SHP77 treated with DMSO at 0.1 percent for 48 hours (cell line): ENCODE measurements around the gene CCDC92B.

Source experiments
- DNase-seq: peaks from one replicate; lab custom pipeline; 2025; lab: John Stamatoyannopoulos, UW

CCDC92B gene

DNA sequence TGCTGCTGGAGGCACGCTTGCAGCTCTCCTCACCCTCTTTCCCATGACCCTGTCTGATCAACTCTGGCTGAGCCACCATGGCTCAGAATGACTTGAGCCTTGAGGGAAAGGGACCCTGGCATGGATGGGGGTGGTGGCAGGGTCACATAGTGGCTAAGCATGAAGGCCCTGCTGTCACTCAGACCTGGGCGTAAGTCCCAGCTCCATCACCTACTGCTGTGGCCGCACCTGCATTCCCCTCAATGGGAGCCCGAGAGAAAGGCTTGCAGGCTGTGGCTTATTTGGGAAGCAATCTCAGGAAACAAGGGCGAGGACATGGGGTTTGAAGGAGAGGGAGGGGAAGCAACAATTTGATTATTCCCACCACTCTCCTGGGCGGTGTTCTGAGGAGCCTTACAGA, 29.0 kb upstream of the CCDC92B start:
- no peak for DNase-seq

DNA sequence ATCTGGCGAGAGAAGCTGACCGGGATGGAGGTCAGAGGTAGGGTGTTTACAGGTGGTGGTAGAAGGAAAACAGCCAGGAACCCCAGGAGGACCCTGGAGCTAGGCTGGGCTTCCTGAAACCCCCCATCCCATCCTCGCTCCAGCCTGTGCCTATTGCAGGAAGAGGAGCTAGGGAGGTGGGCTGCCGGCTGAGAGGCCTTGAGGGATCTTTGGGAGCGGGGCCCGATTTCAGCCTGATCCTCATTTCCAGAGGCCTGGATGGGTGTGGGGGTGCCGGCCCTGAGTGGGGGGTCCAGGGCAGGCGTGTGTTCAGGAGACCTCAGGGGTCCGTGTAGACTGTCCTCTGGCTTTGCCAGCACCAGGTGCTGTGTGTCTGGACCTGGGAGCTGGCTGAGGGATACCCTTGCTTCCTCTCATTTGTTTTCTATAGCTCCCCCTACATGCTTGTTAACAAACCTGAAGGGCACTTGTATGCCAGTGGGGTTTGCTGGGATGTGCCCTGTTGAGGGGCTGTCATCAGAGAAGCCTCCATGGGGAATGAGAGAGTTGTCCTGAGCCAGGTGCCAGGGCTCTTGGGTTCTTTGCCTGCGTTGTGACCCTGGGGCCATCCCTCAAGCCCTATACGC, 27.9 kb upstream of the CCDC92B start:
- DNase-seq, result no peak

DNA sequence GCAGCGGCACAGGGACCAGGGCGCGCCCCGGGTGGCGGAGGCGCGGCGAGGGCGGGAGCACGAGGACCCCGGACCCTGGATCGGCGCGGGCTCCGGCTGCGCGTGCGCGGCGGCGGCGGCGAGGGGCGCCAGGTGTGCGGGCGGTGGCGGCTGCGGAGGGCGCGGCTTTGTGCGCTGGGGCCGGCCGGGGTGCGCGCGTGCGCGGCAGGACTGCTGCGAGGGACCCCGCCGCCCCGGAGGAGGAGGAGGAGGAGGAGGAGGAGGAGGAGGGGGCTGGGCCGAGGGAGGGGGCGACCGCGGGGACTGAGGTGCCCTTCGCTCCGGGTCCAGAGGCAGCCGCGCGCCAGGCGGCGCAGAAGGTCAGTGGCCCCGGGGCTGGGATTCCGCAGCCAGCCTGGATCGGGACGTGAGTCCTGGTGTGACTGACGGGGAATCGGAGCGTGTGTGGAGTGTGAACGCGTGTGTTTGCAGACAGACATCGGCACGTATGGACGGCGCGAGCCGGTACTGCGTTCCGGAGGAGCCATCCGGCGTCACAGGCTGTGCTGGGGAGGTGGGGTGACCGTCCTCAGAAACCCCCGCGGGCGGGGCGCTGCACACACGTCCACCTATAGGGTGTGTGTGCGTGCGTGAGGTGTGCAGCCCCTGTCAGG, 27.3 kb upstream of the CCDC92B start:
- DNase-seq, result peak; percentile 34

DNA sequence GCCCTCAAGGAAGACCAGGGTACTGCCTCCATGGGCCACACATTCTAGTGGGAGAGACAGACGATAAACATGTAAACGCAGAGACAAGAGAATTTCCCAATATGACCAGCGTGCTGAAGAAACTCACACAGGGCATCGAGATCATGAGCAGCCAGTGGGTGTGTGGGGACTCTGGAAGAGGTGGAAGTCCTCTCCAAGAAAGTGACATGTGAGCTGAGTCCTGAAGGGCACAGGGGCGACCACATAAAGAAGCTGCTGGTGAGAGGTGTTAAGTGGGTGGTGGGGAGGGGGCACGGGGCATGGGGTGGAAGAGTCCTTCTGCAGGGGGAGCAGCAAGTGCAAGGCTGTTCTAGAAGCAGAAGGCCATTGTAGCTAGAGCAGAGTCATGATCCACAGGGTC, 25.8 kb upstream of the CCDC92B start:
- DNase-seq, result no peak

DNA sequence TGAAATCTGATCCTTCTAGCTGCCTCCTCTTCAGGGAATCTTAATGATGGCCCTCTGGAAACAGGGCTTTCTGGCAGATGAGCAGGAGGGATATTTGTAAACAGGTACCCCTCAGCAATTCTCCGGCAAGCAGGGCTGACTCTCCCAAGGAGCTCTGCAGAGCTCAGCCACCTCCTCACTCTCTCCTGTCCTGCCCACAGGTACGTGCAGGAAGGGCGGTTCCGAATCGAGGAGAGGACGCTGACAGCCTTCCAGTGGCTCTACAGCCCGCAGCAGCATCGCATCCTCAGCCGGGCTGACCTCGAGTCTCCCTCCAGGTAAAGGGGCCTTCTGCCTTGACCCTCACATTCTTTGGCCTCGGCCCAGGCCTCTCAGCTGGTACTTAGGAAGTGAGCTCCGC, 20.7 kb upstream of the CCDC92B start:
- no peak for DNase-seq

DNA sequence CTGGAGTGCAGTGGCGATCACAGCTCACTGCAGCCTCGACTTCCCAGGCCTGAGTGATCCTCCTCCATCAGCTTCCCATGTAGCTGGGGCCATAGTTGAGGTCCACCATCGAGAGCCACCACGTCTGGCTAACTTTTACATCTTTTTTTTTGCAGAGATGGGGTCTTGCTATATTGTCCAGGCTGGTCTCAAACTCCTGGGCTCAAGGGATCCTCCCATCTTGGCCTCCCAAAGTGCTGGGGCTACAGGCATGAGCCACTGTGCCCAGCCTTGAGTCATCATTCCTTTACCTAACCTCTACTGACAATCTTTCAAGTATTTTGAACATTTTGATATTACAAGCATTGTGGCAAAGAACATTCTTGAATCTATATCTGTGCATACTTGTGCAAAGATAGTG, 9.4 kb upstream of the CCDC92B start:
- no peak for DNase-seq

DNA sequence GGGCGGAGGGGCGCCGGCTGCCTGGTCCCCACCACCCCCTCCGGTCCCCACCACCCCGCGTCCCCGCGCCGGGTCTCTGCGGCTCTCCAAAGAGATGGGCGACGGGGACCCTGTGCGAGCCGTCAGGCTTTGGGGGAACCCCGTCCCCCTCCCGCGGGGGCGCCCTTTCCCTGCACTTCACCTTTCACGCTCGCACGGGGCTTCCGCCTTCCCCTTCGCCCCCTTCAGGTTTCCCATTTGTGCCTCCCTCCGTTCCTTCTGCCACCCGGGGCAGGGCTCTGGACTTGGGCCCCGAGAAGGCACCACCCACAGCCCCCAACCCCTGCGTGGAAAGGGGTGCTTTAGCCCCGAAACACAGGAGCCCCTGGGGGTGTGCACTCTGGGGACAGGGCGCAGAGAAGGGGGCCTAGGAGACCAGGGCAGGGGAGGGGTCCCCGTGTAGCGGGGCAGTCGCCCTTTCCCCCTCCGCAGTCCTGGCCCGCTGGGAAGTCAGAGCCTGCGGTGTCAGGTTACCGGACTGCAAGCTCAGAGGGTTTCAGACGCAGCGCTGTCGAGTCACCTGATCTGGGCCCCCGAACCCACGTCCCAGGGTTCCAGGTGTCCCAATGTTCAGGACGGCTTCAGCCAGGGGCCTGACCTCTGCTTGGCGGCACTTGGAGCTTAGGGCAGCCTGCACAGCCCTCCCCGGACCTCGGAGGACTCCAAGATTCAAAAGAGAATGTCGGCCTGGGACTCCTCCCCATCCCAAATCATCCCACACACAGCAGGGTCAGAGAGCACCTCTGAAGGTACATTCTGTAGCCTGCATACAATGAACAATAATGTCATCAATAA, 6.7 kb upstream of the CCDC92B start:
- no peak for DNase-seq

DNA sequence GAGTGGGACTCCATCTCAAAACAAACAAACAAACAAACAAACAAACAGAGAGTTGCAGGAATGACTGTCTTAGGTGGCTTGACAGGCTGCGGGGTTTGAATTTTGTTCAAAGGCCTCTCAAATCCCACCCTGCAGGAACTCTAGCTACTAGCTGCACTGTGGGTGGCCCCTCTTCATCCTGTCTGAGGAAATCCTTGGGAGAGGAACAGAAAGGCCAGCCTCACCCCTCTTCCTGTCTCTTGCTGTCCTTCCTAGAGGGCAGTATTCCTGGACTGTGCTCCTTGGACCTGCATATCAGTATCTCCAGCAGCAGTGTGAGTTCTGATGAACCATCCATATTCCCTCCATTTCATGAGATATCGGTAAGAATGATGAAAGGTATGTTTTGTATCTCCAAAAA, 2.0 kb upstream of the CCDC92B start:
- DNase-seq, result no peak

DNA sequence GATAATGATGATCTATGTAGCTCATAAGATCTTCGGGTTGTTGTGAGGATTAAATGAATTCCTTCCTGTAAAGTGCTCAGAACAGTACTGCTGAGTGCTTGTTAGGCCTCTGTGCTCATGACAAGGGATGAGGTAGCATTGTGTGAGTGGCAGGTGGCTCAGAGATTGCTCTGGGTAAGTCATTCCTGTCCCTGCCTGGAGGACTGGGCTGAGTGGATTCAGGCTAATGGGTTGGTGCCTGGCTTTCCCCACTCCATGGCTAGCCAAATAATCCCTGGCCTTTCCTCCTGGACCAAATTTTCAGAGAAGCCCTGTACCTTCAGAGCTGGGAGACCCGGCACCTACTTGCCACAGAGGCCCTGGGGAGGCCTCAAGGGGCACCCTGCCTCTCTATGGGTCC, 1.3 kb upstream of the CCDC92B start:
- no peak for DNase-seq

DNA sequence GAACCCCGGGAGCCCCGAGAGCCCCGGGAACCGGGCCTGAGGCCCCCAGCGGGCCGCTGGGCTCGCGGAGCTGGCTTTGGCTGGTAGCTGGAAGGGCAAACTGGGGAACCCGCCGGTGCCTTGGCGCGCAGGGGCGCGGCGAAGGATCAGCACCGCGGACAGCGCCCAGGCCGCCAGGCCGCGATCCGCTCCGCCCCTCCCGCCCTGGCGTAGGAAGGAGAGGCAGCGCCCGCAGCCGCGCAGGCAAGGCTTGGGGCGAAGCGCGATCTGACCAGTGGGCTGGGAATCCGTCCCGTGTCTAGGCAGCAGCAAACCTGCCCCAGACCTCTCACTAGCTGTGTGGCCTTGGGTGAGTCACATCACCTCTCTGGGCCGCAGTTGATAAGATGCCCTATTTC, 331 bp upstream of the CCDC92B start:
- DNase-seq, result peak; percentile 53

DNA sequence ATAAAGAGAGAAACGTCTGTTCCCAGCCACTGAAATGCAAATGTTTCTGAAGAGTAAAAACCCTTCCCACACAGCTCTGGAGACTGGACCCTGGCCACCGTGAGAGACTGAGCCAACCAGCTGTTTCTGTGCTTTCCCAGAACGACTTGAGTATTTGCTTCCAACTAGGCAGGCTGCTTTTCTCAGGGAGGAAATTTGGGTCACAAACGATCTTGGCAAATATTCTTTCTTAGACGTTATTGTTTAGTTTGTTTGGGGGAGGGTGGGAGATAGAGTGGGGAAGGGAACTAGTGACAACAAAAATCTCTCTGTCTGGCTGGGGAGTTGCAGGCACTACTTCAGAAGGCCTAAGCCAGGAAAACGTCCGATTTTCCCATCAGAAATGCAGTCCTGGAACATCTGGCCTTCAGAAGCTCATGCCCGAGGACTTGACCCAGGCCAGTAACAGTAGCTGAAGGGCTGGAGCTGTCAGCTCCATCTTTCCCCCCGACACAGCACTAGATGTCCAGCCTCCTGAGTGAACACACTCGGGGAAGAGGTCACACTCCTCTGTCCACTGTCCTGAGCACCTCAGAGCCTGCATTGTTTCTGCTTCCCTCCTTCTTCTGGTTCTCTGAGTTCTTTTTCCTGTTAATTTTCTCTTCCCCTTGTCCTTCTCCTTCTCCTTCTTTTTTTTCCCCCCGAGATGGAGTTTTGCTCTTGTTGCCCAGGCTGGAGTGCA, 4.0 kb downstream of the CCDC92B start:
- no peak for DNase-seq

DNA sequence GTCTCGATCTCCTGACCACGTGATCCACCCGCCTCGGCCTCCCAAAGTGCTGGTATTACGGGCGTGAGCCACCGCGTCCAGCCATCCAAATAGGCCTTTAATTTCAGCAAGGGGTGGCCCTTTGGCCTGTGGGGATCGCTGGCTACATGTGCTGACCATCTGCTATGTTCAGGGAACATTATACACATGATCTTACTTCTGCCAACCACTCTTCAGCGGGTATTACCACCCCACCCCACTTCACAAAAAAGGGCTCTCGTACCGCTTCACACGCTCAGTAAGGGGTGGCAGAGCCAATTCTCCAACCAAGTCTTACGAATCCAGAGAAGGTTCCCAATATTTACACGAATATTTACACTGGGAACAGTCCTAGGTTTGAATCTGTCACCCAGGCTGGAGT, 11.8 kb downstream of the CCDC92B start:
- DNase-seq, result no peak

DNA sequence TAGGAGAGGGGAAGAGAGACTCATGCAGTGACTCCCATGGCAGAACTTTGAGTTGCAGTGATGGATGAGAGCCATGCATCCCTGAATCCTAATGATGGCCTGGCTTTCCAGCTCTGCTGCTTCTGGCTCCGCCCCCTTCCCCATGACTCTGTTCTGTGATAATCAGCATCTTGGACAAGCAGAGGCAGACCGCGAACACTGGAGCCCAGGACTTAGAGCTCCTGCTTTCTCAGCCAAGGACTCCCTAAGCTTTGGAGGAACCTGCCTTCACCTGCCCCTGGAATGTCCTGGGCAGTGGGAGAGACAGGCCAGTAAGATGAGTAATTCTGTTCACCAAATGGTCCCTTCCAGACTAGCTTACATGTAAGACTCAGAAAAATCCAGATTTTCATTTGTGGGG, 12.5 kb downstream of the CCDC92B start:
- DNase-seq, result no peak

DNA sequence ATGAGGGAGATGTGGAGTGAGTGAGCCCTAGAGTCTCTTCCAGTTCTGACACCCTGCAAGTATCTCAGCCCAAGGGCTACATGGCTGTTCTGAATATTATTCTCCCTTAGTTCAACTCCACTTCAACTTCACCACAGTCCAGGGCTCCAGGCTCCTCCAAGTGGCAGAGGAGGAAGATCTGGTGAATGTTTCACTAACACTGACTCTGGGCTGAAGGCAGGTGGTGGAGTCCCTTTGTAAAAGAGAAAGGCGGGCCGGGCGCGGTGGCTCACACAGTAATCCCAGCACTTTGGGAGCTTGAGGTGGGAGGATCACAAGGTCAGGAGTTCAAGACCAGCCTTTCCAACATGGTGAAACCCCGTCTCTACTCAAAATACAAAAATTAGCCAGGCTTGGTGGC, 13.6 kb downstream of the CCDC92B start:
- no peak for DNase-seq

DNA sequence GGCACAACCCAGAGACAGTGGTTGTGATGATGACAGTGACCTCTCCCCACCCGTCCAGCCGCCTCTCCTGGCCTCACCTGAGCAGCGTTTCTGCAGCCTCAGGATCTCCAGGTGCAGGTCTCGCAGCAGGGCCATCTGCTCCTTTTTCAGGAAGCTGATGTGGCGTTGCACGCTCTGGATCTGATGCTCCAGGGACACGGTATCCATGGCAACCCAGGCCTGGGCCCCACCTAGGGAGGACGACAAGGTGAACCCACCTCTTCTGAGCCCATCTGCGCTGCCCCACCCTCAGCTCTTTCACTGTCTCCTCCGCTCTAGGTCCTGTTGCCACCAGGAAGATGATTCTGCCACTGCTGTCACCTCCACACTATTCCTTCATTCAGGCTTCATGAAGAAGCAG, 14.5 kb downstream of the CCDC92B start:
- DNase-seq, result no peak

DNA sequence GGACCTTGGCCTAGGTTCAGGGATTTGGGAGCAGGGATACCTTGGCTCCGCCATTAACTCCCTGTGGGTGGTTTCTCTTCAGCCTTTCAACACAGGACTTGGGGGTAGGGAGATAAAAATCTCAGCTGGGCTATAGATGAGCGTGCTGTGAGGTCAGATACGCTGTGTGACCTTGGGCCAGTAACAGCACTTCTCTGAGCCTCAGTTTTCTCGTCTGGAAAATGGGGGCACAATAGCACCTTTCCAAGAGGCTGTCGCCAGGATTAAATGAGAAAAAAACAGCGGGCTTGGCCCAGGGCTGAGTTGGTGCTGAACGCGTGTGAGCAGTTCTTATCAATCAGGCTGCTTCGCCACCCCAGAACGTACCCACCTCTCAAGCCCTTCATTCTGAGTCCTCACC, 17.6 kb downstream of the CCDC92B start:
- DNase-seq, result no peak

DNA sequence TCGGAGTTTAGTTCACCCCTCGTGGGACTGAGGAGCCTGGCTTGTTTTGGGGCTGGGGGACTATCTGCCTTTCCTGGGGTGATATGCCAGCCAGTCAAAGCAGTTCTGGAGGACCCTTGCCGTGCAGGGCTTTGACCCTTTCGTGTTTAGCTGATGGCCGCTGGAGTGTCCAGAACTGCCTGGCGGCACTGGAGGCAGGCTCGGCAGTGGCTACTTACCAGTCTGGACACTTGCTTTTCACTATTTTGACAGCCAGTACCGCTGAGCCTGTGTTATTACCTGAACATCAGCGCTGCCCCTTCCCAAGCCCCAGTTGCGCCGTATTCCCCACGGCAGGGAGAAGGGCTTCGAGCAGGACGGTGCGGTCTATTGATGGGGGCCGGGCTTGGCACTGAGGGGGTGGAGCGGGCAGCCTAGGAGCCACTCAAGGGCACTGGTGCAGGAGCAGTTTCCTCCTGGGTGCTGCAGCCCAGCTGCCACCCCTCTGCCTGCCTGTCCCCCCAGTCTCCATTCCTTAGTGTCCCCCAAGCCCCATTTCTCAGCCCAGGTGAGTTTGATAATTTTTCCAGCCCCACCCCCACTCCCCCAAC, 18.6 kb downstream of the CCDC92B start:
- no peak for DNase-seq

DNA sequence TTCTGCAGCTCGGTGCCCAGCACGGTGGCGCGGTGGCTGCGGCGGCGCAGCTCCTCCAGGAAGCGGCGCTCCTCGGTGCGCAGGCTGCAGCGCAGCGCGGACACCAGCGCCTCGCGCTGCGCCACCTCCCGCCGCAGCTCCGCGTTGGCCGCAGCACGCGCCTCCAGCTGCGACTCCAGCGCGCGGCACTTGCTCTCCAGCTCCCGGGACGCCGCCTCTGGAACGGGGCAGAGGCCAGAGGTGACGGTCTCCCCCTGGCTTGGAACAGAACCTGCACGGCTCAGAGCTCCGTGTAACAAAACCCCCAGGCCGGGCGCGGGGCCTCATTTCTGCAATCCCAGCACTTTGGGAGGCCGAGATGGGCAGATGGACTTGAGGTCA, 24.7 kb downstream of the CCDC92B start:
- DNase-seq, result no peak

DNA sequence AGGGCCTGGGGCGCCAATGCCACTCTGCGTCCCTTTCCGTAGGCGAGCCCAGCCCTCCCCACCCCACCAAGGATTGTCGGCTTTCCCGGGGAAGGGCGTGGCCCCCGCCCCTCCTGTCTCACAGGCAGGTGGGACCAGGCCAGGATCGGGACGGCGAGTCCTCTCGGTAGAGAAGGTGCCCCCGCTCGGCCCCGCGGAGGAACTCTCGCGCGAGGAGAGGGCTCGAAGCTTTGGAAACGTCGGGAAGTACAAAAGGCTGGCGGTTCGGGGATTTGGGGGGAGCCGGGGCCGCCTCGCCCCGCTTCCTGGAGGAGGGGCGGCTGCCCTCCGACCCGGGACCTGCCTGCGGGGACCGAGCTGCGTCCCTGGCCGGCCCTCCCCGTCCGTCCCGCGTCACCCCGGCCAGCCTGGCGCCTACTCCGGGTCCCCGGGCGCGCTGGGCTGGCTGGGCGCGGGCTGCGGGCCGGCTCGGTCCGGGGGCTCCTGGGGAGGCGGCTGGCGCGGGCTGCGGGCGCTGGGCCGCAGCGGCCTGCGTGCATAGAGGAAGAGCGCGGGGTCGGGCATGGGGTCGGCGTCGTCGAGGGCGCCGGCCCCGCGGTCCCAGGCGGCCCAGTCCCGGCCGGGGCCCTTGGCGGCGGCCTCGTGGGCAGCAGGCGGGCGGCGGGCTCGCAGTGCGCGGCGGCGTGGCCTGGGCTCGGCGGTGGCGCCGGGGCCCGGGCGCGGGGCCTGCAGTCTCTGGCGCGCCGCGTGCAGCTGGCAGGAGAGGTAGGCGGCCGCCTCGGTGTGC, 25.3 kb downstream of the CCDC92B start:
- DNase-seq, result no peak

DNA sequence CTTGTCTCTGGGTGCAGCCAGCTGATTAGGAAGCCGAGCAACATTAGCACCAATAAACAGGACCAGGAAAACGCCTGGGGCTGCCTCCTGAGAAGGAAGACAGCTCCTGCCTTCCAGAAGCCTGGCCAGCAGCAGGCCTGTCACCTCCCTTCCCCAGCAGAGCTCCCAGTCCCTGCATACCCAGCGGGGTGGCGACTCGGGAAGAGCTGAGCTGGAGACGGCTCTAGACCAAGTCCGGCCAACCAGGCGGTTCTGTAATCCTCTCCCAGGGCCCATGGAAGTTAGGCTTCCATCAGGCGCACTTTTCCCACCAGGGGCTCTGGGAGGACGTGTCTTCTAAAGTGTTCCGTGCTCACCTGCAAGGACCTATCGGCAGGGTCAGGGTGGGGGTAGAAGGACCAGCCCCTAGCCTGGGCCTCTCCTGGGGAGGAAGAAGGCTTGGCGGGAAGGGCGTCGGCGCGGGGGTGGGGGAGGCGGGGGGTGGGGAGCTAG, 25.9 kb downstream of the CCDC92B start:
- DNase-seq, result no peak

DNA sequence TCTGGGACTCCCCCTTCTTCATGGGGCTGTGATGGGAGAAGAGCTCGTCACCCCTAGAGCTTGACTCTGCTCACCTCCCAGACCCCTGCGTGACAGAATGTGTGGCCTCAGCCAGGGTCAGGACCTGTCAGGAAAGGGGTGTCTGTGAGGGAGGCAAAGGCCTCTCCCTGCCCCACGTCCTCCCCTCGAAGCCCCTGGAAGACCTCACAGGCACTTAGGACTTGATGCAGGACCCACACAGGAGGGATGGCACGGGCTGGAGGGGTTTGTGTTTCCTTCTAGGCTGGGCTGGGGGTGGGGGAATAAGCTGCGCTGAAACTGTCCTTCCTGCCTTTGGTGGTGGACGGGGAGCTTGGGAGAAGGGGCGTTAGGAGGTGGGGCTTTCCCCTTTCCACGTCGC, 26.8 kb downstream of the CCDC92B start:
- no peak for DNase-seq
